ENCODE data around the gene NES.

NES gene

DNA sequence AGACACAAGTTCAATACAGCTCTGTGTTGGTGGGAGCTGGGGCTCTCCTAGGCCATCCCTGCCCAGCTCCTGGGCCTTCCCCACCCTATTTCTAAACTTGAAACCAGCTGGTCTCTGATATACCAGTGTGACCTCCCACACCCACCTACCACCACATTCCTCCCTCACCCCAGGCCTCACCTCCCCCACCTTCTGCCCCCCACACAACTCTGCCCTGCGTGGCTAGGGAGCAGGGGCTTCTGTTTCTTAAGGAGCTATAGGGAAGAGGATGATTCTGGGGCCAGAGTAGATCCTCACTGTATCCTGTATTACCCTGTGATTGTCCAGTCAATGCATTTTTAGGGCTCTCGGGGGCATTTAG lies 16.5 kb downstream of the NES start:
- DNase-seq = no peak

- DNase-seq = peak; percentile 95
Observed at GRCh38 chr1:156659988-156660751, 17.0 kb downstream of the NES start.

- DNase-seq = no peak
Observed at GRCh38 chr1:156659661-156659987, 17.6 kb downstream of the NES start.

GRCh38 chr1:156658945-156659574 lies 18.1 kb downstream of the NES start:
- DNase-seq = no peak

GRCh38 chr1:156658496-156658895 lies 18.7 kb downstream of the NES start:
- DNase-seq = no peak

- no peak for DNase-seq
Observed at GRCh38 chr1:156657741-156658319, 19.4 kb downstream of the NES start.

DNA sequence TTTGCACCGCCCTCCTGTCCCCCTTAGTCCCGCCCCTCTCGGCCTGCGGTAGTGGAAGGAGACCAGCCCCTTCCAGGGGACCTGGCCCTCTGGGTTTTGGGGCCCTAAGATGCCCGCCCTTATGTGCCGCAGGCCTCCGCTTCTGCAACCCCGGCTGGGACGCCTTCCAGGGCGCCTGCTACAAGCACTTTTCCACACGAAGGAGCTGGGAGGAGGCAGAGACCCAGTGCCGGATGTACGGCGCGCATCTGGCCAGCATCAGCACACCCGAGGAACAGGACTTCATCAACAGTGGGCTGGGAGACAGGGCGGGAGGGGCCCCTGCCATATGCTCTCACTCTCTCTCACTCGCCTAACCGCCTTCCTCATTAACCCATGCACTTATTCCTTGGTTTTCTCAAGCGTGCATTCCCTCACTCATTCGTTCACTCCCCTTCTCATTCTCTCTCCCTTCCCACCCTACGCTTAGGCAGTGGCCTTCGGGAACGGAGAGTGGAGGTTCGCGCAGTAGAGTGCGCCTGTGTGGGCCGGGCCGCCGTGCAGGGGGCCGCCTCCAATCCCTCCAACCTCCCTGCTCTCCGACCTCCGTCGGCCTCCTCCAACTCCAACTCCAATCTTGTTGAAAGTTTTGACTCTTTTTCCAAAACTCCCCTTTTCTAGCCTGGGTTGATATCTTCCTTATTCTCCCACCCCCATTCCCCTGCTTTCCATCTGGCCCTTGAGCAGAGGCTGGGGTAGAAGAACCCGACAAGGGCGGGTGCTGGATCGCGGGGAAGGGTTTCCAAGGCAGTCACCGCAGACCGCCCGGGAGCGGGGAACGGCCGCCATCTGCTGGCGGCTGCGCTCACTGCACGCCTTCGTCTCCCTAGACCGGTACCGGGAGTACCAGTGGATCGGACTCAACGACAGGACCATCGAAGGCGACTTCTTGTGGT lies 20.1 kb downstream of the NES start:
- DNase-seq = peak; percentile 46

DNA sequence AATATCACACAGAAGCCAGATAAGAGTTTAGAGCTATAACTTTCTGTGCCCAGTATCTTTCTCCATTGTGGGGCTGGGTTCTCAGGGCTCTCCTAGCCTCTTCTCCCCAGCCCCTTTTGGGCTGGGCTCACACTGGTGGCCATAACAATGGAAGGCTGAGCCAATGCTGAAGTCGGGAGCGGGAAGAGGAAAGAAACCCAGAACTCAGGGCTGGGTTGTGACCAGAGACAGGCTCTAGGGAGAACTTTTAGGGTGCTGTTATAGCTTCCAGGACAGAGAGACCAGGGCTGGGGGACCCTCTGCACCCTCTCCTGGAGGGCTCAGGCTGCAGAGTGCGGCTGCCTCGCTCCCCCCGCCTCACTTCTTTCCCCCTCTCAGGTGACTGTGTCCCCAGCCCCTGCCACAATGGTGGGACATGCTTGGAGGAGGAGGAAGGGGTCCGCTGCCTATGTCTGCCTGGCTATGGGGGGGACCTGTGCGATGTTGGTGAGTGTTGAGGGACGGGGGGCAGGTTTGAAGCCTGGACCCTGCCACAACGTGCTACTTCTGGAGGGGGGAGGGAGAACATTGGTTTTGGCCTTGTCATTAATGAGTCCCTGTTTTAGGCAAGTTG lies 21.2 kb downstream of the NES start:
- no peak for DNase-seq

GRCh38 chr1:156655151-156655903 lies 21.9 kb downstream of the NES start:
- no peak for DNase-seq

DNA sequence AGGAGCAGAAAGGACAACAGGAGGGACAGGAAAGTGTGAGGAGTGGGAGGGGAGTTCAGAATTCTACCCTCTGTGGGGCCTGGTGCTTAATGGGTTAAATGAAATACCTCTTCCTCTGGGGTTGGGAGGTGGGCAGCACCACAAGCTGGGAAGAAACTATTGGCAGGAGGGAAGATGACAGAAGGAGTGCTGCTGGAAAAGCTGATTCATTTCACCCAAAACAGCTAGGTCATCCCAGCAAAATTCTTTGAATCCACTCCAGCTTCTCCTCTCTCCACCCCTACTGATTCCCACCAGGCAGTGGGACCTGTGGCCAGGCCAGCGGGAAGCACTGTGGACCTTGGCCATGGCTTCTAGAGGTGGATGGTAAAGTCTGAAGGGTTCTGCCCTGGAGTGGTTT lies 22.5 kb downstream of the NES start:
- no peak for DNase-seq

DNA sequence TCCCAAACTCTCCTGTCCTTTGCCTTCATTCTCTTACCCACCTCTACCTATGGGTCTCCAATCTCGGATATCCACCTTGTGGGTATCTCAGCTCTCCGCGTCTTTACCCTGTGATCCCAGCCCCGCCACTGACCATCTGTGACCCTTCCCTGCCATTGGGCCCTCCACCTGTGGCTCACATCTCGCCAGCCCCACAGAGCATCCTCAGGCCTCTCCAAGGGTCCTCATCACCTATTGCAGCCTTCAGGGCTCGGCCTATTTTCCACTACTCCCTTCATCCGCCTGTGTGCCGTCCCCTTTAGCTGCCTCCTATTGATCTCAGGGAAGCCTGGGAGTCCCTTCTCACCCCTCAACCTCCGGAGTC lies 24.2 kb downstream of the NES start:
- no peak for DNase-seq

- no peak for DNase-seq
Observed at GRCh38 chr1:156652131-156652991, 24.8 kb downstream of the NES start.

DNA sequence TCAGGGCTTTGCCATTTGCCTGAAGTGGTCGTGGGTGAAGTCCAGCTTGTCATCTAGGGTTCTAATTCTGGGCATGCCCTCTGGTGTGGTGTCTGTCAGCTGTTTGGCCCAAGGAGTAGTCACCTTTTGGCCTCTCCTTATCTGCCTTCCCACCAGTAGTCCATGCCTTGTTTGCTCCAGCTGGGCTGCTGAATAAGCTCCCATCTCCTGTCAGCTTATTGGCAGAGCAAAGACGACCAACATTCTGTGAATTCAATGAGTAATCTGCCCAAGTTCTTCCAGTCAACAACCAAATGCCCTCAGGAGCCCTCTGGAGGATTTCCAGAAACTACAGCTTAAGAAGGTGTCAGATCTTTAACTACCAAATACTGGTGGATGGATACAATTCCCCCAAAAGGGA lies 28.3 kb downstream of the NES start:
- no peak for DNase-seq

- no peak for DNase-seq
Observed at GRCh38 chr1:156648496-156648895, 28.7 kb downstream of the NES start.

- DNase-seq = no peak
Observed at GRCh38 chr1:156647351-156647750, 29.9 kb downstream of the NES start.

GRCh38 chr1:156646738-156647211 lies 30.4 kb downstream of the NES start:
- DNase-seq = no peak

DNA sequence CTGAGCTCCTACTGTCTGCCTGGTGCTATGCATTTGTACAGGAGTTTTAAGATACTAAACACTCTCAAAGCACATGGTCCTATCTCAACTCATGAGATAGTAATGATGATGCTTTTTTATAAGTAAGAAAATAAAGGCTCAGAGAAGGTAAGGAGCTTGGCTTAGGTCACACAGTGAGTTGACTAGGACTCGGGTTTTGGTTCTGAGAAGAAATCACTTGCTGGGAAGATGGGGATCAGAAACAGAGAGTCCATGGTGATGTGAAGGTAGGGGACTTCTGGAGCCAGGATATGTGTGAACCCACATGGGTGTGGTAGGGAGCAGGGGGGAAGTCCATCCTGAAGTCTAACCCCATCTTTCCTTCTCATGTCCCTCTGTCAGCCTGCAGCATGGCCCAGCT lies 31.5 kb downstream of the NES start:
- no peak for DNase-seq

DNA sequence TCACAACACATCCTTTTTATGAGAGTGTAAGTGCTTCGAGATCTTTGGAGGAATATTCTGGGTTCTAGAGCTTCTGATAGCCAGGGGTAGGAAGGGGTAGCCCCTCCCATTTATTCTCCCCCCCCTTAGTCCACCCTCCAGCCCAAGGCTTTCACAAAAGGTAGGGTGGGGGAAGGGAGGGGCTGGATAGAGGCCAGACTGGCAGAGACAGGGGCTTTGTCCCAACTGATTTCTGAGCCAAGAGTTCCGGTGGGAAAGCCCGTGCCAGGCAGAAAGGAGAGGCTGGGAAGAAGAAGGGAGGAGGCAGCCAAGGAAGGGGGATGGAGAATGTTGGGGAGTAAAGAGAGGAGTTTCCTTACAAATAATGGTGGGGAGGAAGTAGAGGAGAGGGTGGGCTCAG lies 32.2 kb downstream of the NES start:
- DNase-seq = no peak

DNA sequence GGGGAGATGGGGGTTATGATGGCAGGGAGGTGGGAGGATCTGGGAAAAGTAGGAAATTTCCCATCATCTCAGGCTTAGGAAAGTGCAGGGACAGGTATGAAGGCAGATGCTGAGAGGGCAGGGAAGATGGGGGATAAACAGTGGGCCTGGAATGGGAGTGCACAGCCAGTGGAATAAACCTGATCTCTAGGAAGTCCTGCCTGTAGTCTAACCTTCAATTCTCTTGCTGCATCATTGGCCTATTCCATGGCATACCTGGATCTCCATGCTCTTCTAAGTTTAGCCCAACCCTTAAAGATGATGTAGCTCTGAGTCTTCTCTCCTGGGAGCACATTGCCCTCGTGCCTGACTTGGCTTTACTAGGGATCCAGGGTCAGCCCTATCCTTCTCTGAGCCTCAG lies 32.6 kb downstream of the NES start:
- no peak for DNase-seq

DNA sequence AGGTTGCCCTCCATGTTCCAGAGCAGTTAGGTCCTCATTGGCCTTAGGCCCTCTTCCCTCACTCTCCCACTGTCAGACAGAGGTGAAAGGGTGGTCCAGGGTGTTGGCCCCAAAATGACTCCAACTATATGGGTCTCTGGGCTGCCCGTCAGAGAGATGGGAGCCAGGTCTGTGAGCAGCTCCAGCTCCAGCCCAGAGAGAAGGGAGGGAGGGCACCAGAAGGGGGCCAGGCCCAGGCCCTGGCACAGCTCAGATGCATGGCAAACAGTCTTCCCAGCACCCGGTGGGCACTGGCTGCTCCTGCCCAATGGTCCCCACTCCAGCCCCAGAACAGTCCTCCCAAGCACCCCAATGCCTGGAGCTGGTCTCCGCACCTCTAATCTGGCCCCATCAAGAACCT lies 33.1 kb downstream of the NES start:
- no peak for DNase-seq

- DNase-seq = no peak
Observed at GRCh38 chr1:156643778-156644092, 33.5 kb downstream of the NES start.
